HT-29 (cell line): Measurements from ENCODE around the gene HSPA12B. TPM values are rescaled to one million over a fixed set of nuclear protein-coding genes. Genes with fewer than 3 reads are reported as not detected.

ENCODE experiments used
- DNase-seq: peaks from one replicate; pipeline ENCODE4 v3.0.0-alpha.2; 2015; ENCODE audit warnings: low spot score
- total RNA-seq: library from RNA; depleted of rRNA; stranded (reverse); fragments of >200 nt; shearing (Covaris generic); gene quantifications from 2 replicates; pipeline ENCODE4 v1.2.3, GENCODE V29; 2014

HSPA12B gene
- total RNA-seq, 1 experiment from 2014 or later, result not detected

- no peak for DNase-seq
Observed at GRCh38 chr20:3749087-3749688, 16.7 kb downstream of the HSPA12B start.

GRCh38 chr20:3749689-3750531 lies 17.4 kb downstream of the HSPA12B start:
- DNase-seq, result no peak

- no peak for DNase-seq
Observed at GRCh38 chr20:3751305-3751674, 18.8 kb downstream of the HSPA12B start.

GRCh38 chr20:3751675-3752385 lies 19.3 kb downstream of the HSPA12B start:
- peak; percentile 33 for DNase-seq

GRCh38 chr20:3752386-3752759 lies 19.9 kb downstream of the HSPA12B start:
- no peak for DNase-seq

- peak; percentile 74 for DNase-seq
Observed at GRCh38 chr20:3753098-3753497, 20.6 kb downstream of the HSPA12B start.

- no peak for DNase-seq
Observed at GRCh38 chr20:3753501-3754275, 21.2 kb downstream of the HSPA12B start.

- DNase-seq, result no peak
Observed at GRCh38 chr20:3754276-3754630, 21.8 kb downstream of the HSPA12B start.

- no peak for DNase-seq
Observed at GRCh38 chr20:3755269-3755668, 22.8 kb downstream of the HSPA12B start.

GRCh38 chr20:3755814-3756480 lies 23.5 kb downstream of the HSPA12B start:
- DNase-seq, result no peak

- no peak for DNase-seq
Observed at GRCh38 chr20:3757268-3757667, 24.8 kb downstream of the HSPA12B start.

- no peak for DNase-seq
Observed at GRCh38 chr20:3758566-3758965, 26.1 kb downstream of the HSPA12B start.

- DNase-seq, result no peak
Observed at GRCh38 chr20:3759316-3759823, 26.9 kb downstream of the HSPA12B start.

GRCh38 chr20:3759884-3760283 lies 27.4 kb downstream of the HSPA12B start:
- DNase-seq, result no peak

- no peak for DNase-seq
Observed at GRCh38 chr20:3760655-3761348, 28.3 kb downstream of the HSPA12B start.

- DNase-seq, result no peak
Observed at GRCh38 chr20:3763671-3764601, 31.5 kb downstream of the HSPA12B start.

GRCh38 chr20:3764659-3765058 lies 32.2 kb downstream of the HSPA12B start:
- no peak for DNase-seq

- DNase-seq, result no peak
Observed at GRCh38 chr20:3765171-3765882, 32.8 kb downstream of the HSPA12B start.
